ENCODE results near the gene UBE2O.

DNA sequence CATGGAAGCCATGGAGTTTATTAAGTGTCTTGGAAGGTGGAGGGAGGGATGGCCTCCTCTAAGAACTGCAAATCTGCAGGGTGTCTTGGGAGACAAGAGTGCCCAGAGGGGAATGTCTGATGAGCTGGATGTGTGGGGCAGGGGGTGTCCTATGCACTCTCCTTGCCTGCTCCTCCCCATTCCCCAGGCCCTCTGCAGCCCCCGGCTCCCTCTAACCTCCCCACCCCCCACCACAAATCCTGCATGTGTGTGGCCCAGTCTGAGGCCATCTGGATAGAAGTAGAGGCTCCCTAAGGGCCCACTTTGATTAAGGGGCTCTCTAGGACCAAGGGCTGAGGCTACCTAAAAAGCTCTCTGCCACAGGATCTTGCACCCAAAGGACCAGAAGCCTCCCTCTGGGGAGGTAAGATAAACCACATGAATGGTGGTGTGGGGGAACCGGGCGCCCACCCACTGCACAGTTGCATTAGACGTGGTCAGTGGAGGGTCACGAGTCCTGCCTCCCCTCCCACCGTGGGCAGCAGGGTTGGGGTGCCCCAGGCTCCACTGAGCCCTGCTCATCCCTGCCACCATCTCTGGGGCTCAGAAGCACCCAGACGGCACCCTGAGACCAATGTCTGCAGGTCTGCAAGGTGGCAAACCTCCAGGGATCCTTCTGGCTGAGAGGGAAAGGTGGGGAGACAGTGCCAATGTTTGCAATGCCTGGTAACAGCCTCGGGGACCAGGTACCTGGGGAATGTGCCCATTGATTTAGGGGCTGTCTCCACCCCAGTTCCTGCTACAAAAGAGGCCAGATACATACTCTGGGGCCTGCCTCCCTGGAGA lies 15.1 kb upstream of the UBE2O start:
- TF ChIP-seq, protein P1, sequence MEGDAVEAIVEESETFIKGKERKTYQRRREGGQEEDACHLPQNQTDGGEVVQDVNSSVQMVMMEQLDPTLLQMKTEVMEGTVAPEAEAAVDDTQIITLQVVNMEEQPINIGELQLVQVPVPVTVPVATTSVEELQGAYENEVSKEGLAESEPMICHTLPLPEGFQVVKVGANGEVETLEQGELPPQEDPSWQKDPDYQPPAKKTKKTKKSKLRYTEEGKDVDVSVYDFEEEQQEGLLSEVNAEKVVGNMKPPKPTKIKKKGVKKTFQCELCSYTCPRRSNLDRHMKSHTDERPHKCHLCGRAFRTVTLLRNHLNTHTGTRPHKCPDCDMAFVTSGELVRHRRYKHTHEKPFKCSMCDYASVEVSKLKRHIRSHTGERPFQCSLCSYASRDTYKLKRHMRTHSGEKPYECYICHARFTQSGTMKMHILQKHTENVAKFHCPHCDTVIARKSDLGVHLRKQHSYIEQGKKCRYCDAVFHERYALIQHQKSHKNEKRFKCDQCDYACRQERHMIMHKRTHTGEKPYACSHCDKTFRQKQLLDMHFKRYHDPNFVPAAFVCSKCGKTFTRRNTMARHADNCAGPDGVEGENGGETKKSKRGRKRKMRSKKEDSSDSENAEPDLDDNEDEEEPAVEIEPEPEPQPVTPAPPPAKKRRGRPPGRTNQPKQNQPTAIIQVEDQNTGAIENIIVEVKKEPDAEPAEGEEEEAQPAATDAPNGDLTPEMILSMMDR (IDR thresholded peaks at IDR 0.05; ENCODE audit: low read length), result no peak
- TF ChIP-seq EZH2phosphoT487 (IDR thresholded peaks at IDR 0.05; ENCODE audit: low read length), result no peak

Data from MM.1S (cell line).